ENCODE measurements around the gene CUBN.
"Not testable (repeated sequence)": the region's sequence is repeated elsewhere in the genome, so short reads cannot be mapped to it uniquely, and the experiment has no call there.

CUBN gene

DNA sequence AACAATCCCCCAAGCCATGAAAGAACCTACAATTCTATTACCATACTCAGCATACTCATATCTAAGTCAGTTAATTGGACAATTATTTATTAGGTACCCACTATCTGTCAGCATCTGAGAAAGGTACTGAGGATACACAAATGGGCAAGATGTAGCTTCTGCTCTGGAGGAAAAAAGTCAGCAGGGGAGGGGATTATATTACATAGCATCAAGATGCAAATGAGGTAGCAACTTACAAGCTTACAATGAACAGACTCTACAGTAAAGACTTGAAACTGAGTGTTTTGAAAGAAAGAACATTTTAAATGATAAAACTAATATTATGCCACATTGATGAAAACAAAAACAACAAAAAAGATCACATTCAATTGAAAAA lies 10.8 kb upstream of the CUBN start:
- no peak for DNase-seq

DNA sequence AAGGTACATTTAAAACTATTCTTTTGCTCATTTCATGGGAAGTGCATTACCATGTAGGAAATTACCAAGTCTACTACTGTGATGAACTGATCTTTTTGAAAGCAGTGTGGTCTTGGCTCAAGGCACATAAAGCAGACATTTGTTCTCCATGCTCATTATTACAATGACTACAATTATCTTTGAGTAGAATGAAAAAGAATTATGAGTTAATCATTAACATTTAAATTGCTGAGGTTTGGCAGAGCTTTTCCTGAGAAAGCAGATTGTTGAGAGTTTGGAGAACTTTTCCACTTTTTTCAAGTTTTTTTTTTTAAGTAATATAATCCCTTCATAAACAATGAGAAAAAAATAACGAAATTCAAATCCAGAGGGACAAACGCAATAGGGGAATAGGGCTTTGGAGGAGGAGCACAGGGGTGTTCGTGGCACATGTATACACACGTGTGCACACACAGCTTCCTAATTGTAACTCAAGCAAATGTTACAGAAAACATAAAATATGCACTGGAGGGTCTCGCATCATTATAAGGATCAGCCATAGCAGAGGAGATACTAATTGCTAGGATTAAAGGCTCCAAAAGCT lies 8.9 kb upstream of the CUBN start:
- no peak for DNase-seq

DNA sequence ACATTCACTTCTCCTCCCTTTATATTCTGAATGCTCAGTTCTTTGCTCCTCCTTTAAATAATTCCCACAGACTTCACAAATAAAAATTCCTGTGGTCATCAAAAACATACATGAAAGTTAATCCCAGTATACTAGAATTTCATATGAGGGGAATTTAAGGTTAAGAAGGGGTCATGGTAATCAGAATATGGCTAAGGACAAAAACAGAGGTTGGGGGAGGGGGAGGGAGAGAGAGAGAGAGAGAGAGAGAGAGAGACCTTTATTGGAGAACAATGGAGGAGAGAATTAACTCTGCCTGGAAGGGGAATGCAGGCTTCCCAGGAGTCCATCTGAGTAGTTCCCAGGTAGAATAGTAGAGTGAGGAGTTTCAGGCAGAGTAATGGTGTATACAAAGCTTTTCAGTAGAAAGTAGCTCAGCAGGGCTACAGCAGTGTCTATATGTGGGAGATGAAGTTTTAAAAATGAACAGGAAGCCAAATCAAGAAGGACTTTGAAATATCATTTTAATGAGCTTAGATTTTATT lies 5.2 kb upstream of the CUBN start:
- no peak for DNase-seq

DNA sequence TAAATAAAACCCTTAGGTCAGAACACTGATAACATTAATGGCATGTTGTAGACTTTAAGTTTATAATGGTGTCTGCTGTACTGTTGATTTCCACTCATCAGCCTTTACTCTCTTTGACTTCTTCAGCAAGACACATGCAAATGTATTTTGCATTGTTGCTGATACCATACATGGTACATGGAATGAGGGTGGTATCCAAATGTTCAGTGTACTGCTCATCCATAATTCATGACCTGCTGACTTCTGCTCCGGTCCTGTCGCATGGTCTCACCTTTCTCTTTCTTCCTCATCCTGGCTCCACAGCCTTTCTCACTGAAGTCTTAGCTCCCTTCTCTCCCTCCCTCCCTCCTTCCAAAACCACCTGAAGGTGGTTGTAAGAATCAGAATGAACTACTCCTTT lies 4.7 kb upstream of the CUBN start:
- no peak for DNase-seq

DNA sequence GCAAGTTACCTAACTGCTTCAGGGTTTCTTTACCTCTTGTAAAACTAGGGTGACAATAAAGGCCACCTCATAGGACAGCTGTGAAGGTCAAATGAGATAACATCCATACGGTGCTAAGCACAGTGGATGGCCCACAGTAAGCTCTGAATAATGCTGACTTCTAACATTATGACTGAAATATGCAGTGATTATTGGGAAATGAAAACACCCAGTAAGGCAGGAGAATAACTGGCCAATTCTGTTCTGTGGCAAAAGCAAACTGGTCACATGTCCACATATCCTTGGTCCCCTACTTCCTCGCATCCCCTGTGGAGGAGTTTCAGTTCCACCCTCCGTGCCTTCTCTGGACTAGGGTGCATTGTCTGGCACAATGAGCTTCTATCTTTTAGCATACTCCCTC lies 1.4 kb downstream of the CUBN start:
- no peak for DNase-seq

DNA sequence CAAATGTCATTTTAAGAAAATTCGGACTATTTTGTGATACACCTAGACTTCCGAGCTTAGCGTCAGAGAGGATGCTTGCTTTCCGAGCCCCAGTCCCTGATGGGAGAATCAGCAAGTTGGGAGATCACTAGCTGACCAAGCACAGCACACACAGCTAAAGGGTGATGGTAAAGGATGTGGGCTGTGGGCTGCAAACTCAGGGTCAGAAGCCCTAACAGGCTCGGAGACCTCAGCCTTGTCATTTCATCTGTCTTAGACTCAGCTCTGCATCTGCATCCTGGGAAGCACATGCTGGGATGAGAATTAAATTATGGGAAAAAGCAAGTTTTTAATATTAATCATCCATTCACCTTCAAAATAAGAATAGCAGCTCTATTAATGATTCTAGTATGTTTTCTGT lies 3.3 kb downstream of the CUBN start:
- DNase-seq, result no peak

DNA sequence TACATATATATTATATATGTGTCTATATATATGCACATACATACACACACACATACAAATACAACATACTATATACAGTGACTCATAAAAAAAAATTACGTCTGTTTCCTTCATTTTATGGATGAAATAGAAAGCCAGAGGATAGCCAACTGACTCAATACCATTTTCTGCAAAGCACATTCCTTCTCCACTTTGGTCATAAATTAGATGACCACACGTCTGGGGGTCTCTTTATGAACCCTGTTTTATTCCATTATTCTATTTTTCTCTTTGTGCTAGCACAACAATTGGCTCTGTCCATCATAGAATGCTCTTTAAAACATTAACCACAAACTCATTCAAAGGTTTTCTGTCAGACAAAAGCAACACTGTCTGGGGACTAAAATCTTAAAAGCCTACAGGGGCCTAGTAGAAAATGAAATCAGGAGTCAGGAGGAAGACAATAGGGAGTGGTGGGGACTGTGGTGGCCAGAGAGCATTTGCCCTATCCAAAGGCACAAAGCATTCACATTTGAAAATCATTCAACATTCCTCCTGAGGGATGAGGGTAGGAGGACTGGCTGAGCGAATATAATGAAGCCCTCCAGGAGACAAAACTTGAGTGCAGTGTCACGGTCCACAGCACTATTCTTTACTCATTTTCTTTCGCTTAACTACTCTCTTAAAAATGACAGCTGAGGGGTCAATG lies 4.3 kb downstream of the CUBN start:
- DNase-seq, result no peak

DNA sequence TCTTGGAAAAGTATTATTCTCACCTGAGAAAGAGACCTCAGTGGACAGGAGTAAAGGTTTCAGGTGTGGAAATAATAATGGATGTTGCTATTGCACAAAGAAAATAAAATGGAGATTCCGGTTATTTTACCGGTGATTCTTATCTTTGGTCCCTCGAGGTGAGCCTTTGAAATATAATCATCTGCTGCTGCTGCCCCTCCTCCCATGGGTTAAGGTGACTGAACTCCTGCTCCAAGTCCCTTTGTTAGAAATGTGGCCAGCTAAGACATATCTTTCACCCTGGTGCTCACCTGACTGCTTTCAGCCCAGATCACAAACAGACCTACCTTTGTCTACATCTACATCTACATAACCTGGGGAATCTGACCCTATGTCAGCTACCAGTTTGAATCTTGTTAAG lies 5.7 kb downstream of the CUBN start:
- DNase-seq, result no peak

DNA sequence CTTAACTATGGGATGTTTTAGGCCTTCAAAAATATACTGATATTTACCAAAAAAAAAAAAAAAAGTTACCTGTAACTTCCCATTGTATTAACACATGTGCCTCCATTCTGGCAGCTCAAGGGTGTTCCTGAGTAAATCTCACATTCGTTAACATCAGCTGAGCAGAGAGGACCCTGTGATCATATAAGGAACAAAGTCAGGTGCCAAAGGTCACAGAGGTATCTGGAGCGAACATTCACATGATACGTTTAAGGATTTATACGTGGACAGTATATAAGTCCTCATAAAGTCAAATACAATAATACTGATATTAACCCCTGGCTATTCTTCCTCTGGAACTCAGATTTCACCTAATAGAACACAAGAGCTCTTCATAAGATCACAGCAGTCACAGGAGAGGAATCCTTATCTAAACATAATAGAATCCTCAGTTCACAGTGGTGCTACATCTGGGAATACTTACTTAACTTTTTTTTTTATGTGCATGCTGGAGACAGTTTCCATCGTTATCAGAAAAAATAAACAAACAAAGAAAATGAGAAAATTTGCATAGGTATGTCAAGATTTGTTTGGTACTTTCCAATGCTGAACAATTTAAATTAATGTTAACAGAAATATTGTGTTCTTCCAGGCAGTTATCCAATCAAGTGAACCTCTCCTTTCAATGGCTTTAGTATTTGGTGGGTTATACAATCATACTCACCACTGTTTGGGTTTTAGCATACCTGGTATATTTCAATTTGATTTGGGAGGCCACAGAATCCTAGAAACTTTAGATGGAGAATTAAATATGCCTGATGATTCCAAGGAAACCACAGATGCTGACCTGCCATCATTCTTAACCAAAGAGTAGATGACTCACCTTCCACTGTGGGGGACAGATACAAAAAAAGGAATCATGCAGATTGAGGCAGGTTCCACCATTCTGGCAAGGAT lies 6.6 kb downstream of the CUBN start:
- no peak for DNase-seq

DNA sequence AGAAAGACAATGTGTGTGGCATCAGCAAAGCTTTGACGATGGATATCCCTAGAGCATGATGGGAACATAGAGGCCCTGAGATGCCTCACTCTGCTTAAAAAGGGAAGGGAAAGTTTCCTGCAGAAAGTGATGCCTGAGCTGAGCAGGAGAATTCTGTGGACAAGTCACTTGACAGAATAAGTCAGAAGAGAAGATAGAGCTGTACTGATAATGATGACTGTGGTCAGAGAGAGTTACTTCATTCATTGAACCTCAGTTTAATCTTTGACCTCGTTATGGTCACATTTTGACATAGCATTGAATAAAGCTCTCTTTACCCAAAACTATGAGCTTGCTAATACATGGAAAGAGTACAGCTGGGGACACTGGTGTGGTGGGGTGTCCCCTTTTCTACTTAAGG lies 7.6 kb downstream of the CUBN start:
- no peak for DNase-seq

DNA sequence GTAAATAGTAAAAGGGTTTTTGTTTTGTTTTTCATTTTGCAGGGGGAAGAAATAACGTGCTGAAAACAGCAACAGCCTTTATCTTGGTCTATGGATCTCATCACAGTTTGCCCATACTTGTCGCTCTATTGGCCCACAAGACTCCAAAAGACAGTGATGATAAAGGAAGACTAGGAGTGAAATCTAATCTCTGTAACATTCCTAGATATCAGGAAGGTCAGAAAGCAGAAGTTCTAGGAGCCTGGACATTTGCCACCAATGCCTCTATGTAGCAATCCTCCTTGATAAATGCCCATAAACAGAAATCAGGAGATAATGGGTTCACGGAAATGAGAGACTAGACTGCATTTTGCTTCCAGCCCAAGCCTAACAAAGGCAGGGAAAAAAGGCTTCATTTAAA lies 8.9 kb downstream of the CUBN start:
- DNase-seq, result no peak

DNA sequence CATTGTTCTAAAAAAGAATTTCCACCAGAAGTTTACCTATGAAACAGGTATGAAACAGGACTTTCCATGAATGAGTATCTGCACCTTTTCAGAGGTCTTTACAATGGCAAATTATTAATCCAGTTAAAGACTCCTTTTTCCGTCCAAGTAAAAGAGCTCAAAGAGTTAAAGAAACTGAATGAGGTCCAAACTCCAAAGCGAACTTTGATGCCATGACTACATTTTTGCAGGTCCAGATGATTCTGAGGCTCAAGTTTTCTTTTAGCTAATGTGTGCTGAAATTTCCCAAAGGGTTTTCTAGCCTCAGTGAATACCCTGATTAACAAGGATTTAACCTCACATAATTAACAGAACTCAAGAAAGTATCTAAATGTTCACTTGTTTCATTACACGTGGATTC lies 9.8 kb downstream of the CUBN start:
- no peak for DNase-seq

DNA sequence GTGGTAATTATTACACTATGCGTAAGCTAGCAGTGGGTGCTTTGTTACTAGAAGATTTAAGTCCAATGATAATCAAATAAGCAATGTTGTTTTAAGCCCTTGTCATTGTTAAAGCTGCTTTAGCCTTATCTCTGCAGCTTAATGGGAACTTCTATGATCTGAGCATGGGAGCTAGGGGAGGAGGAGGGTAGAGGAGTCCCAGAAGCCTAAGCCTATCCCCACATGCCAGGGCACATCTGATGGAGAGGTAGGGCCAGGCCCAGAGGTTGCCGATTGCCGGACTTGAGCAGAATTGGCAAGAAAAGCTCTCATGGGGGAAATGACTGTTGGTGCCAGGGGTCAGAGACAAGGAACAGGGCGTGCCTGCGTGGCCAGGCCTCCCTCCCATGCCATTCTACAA lies 13.4 kb downstream of the CUBN start:
- no peak for DNase-seq

DNA sequence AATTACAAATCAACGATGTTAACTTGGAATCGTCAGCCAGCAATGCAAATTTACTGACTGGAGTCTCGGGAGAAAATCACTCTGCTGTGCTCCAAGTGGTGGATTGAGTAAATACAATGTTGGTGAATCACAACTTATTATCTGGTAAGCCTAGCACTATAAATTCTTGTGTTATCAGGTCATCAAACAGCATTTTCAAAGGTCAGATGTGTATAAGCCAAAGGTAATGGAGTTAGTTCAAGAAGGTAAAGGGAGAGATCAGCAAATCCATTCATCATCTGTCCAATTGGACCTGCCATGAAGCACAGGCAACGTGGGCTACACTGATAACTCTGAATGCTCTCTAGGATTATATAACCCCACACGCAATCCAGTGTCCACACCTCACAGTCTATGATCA lies 13.9 kb downstream of the CUBN start:
- no peak for DNase-seq

DNA sequence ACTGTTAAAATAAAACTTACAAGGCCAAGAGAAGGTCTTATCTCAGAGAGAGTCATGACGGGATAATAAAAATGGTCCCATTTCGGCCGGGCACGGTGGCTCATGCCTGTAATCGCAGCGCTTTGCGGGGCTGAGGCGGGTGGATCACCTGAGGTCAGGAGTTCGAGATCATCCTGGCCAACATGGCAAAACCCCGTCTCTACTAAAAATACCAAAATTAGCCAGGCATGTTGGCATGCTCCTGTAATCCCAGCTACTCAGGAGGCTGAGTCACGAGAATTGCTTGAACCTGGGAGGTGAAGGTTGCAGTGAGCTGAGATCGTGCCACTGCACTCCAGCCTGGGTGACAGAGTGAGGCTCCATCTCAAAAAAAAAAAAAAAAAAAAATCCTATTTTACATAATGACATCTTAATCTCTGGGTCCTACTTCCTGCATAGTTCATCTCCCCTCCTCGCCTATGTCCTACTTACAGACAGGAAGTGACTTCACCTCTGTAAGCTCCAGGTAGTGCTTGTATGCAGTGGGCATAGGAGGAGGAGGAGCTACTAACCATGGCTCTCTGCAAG lies 14.7 kb downstream of the CUBN start:
- DNase-seq, result not testable (repeated sequence)

DNA sequence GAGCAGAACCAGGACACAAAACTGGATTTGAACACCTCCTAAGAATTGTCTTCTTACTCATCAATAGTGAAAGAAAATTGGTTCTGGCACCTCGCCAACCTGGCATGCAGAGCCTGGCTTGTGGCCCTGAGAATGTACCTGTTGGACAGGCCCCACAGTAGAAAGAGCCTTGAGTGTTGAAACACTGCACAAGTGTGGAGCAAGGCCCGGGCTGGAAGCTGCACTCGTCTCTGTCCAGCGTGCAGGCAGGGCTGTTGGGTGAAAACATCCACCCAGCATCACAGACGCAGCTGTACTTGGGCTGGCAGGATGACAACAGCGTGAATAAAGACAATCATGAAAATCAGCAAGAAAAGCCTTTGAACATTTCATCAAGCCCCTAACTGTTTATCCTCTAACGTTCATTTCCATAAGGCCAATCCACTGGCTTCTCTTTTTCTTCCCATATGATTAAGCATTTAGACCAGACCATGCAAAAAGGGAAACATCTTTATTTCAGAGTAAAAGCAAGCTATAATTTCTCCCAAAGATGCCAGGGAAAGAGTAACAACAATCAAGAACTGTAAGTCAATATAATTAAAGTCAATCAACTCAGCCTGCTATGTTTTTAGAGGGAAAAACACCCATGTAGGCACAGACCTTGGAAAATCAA lies 15.6 kb downstream of the CUBN start:
- no peak for DNase-seq

DNA sequence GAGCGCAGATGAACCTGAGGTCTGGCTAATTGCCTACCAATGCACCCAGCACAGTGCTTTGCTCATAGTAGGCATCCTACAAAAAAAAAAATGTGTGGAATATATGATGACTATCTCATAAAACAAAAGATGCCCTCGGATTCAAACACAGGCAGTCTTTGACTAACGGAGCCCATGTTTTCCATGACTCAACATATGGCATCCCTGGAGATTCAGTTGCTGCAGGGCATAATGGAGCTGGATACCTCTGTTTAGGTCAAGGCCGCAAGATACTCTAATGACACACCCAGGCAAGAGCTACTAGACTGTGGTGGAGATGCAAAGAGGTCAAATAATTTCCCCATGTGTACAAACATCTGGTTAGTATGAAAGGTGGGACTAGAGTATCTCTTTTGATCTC lies 16.3 kb downstream of the CUBN start:
- DNase-seq, result no peak

DNA sequence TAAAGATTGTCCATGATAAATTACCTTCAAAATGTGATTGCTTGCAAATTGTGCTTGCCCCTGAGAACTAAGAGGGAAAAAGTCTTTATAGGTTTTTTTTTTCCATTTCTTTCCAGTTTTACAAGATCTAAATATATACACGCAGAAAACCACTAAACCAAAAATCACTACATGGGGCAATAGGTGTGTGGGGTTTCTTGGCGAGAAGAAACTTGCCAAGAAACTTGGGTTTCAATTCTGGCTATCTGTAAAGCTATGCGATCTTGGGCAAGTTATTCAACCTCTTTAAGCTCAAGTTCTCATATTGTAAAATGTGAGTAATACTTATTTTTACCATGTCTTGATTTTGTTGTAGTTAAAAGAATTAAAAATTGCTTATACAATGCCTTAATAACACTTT lies 17.0 kb downstream of the CUBN start:
- DNase-seq, result no peak

DNA sequence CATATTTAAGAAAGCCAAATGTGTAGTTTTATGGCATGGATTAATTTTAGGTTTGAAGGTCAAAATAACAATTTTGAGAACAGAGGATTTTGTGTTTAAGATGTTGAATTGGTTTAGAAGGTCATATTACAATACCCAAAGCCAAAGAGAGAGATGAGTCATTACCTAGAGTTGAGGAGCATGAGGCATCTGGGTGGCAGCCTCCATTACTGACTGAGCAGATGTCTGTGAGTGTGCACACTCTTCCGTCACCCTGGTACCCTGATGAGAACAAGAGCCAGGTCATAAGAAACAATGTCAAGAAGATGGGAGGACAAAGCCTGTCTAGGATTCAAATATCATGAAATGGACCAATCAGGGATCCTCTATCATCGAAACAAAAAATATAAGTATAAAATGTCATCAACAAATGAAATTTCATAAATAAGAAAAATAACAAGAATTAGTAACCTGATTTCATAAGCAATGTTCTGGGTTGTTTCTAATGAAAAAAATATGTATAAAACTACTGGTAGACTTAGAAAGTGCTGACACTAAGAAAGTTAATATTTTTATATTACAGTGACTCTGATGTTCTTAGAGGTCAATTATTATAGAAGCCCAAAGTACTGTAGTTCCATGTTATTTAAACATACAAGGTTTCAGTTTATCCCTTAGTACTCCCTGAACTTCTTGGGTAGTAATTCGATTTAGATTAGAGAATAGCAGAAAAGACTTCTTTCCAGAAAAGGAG lies 20.0 kb downstream of the CUBN start:
- DNase-seq, result no peak

DNA sequence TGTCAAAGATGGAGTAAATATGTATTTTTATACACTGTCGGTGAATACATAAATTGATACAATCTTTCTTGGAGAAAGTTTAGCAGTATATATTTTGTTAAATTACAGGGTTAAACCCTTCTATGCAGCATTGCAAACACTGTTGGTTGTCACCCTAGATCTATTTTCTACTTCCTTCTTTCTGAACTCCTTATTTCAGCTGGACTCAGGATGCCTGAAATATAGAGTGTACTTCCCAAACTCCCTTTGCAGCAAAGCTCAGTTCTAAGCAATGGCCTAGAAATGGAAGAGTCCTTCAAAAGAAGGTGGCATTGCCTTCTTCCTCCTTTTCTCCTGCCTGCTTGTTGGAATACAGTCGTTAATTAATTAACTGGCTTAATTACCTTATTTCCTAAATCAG lies 20.6 kb downstream of the CUBN start:
- DNase-seq, result no peak

DNA sequence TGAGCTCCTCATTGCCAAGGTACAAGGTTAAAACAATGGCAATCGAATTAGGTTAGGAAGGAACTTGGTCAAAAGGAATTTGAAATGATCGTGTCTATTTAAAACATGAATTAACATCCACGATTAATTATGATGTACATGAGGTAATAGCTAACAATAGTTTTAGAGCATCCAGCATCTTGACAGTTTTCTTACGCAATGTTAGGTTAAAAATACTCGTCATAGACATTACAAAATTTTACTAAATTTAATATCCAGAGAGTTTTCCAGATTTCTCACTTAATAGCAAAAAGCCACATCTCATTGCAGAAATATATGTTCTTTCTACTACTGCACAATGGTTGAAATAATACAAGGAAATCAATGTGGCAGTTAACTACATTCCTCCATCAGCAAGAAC lies 22.6 kb downstream of the CUBN start:
- no peak for DNase-seq

DNA sequence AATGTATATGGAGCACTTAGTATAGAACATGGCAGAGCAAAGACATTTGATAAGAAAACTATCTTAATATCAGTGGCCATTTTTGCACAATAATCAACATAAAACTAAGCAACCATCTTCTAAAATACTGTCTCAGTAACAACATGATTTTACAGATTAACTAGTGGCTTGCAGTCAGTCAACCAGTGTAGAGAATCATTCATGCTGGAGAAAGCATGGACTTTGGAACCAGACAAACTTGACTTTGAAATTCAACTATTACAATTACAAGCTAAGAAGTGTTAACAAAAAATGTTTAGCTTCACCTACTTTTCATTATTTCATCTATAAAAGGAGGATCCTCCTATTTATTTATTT lies 27.7 kb downstream of the CUBN start:
- DNase-seq, result no peak
